ENCODE data around the gene FAM83D.
"Not testable (repeated sequence)": the region's sequence is repeated elsewhere in the genome, so short reads cannot be mapped to it uniquely, and the experiment has no call there.

FAM83D gene

DNA sequence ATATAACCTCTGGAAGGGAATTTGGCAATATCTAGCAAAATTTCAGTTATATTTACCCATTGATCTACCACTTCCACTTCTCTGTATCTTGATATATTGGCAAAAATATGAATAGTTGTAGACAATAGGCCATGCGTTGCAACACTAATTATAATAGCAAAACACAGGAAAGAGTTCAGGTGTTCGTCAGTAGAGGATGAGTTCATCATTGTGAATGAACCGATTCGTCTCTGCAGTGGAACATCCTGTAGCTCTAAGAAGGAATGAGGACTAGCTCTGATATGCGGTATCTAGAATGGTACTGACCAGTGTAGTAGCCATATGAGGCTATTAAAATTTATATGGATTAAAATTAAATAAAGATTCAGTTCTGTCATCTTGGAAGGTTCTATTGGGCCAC lies 8.3 kb downstream of the FAM83D start:
- no peak for DNase-seq

DNA sequence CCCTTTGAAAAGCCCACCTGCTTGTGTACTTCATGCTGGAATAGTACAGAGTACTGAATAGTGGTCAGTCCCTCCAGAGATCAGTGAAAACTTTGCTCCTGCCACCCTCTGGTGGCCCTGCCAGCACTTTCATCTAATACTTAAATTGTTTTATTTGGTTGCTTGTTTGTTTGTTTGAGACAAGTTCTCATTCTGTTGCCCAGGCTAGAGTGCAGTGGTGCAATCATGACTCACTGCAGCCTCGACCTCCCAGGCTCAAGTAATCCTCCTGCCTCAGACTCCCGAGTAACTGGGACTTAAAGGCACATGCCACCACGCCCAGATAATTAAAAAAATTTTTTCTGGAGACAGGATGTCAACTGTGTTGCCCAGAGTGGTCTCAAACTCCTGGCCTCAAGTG lies 9.1 kb downstream of the FAM83D start:
- DNase-seq, result peak; percentile 5 to 31 (median 14)

DNA sequence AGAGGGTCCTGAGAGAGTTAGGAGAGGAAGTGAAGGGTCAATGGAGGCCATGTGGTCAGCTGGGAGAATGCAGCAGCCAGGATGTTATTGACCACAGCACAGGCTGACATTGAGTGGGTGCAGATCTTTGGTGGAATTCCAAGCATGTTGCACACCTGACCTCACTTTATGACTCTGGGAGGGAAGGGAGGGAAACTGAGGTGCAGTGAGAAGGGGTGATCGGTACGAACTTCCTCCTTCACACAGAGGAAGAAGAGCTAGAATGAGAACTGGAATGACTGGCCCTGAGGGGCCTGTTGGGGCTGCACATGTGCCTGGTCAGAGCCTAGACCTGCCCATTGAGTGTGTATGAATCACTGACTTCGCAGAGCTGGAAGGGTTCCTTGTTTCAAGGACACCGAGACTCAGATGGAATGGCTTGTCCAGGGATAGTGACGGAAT lies 9.8 kb downstream of the FAM83D start:
- DNase-seq, result no peak

DNA sequence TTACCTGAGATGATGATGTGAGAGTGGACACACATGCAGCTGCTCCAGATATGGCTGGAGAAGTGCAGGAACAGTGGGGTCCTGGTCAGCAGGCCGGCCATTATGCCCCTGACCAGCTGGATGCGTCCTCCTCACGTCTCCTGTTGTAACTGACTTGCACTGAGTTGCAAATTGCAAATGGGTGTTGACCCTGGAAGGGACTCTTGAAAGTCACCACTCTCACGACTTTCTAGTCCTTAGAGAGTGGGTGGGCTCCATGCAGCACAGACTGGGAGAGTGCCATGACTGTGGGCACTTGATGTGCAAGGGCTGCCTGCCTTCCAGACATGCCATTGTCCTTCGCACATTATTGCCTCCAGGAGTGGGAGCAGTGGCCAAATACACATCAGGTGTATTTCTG lies 10.8 kb downstream of the FAM83D start:
- DNase-seq, result no peak

DNA sequence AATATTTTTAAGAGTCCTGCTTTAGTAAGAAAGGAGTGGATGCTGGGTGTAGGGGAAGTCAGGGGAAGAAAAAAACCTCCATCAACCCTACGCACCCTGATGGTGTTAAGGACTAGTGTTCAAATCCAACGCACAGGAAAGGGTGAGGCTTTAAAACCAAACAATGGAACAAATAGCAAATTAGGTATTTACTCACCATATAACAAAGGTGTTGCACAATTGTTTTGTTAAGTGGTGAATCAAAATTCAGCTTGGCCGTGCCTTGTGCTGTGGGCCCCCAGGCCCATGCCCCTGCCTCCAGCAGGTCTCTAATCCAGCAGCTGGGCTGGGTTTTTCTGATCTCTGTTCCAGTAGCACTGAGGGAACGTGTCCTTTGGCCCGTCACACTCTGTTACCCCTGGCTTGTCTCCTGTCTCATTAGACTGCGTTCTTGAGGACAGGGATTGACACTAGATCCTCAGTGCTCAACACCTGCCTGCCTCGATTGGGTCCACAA lies 11.8 kb downstream of the FAM83D start:
- no peak for DNase-seq

DNA sequence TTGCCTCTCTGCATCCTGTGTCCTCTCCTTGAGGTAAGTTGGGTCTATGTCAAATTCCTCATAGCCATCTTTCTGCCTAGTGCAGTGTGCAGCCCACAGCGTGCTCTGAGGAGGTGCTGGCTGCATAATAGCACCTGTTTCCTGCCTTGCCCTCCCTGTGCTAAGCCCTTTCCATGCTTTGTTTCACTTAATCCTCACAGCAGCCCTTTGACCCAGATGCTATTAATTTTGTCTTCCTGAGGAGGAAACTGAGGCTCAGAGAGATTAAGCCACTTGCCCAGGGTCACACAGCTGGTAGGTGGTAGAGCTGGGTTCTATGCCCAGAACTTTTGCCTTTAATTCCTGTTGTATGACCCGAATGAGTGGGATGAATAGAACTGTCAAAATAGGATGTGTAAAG lies 13.5 kb downstream of the FAM83D start:
- DNase-seq, result no peak

DNA sequence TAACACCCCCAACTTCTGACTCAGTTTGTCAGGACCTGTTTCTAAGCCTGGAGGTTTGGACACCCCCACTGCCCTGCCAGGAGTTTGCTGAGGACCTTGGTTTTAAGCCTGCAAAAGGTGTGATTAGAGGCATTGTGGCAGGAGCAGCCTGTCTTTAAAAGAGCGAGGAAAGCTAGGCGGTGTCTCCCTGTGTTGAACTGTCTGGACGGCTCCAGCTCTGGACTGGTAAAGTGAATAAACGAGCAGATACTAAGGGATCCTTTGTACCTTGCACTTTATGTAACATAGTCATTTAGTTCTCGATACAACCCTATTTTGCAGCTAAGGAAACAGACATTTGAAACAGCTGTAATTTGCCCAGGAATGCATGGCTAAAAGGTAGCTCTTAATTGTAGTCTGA lies 14.4 kb downstream of the FAM83D start:
- DNase-seq, result no peak

DNA sequence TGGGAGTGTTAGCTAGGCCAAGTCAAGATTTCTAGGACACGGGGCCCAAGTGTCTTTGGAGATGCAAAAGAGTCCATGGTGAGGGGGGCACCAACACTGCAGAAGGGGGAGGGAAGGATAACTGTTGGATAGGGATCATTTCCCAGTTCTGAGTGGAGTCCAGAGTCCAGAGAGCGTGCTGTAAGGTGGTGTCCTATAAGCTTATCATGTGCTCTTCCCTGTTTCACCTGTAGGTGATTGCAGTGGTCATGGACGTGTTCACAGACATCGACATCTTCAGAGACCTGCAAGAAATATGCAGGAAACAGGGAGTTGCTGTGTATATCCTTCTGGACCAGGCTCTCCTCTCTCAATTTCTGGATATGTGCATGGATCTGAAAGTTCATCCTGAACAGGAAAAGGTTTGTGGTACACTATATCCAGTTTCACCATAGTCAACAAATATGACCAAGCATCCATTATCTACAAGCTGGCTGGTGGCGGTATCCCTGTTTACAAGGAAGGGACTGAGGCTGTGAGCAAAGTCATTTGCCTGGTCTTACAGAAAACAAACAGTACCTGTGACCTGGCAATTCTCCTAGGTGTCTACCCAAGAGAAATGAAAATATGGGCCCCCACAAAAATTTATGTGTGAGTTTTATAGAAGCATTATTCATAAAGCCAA lies 15.6 kb downstream of the FAM83D start:
- no peak for DNase-seq

DNA sequence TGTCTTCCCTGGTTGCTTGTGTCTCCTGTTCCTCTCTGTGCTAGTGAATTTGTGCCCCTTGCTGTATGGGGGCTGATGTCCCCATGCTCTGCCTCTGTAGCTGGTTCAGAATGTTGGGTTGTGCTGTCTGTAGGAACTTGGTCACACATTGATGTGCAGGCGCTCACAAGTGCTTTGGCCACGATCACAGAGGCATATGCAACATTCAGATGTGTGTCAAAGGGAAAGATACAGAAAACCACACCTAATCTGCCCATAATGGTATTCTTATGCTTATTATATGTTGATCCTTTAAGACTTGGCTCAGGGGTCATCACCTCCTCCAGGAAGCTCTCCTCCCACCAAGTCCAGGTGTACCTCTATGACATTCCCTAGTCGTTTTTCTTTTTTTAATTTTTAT lies 18.8 kb downstream of the FAM83D start:
- no peak for DNase-seq

DNA sequence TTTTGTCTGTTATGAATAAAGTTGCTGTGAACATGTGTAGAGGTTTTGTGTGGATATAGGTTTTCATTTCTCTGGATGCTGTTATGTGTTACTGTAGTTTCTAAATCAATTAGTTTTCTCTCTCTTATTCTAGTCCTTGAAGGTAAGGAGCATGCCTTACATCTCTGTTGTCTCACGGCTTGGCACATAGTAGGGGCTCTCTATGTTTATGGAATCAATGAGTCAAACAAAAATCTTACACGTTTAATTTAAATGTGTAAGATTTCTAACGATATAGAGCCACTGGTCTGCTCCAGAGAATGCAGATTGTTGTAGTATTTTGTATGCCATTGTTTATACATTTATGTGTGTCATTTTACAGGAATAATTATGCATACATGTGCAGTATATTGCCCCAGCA lies 20.6 kb downstream of the FAM83D start:
- no peak for DNase-seq

DNA sequence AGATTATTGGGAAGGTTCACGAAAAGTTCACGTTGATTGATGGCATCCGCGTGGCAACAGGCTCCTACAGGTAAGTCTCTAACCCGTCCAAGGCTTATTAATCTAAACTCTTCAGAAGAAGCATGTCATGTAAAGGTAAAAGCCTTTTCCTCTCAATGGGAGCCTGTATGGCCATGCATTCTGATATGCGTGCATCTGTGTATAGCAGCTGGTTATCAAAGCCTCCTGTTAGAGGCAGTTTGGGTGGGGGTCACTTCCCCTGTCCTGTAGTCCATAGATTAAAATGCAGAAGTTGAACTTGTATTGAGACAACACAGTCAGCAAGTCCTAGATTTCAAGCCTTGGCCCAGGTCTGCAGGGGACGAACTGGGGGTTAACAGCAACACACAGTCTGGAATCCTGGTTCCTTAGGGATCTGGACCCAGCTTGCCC lies 21.7 kb downstream of the FAM83D start:
- no peak for DNase-seq

DNA sequence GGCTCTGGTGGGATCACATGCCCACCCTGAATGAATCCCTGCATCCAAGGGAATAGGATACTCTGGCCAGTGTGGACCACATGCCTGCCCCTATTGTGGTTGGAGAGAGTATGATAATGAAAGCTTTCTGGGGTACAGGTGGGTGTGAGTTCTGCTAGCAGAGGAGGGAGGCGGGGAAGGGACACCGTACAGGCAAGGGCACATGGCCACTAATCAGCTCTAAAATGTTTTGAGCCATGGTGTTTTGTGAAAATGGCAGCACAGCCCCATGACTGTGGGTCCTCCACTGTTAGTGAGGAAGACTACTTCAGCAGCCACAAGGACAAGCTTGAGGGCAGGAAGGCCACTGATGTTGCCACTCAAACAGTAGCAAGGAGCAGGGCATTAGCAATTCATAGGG lies 24.0 kb downstream of the FAM83D start:
- DNase-seq, result no peak

DNA sequence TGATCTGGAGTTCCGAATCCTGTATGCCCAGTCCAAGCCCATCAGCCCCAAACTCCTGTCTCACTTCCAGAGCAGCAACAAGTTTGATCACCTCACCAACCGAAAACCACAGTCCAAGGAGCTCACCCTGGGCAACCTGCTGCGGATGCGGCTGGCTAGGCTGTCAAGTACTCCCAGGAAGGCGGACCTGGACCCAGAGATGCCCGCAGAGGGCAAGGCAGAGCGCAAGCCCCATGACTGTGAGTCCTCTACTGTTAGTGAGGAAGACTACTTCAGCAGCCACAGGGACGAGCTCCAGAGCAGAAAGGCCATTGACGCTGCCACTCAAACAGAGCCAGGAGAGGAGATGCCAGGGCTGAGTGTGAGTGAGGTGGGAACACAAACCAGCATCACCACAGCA lies 25.4 kb downstream of the FAM83D start:
- DNase-seq, result no peak

DNA sequence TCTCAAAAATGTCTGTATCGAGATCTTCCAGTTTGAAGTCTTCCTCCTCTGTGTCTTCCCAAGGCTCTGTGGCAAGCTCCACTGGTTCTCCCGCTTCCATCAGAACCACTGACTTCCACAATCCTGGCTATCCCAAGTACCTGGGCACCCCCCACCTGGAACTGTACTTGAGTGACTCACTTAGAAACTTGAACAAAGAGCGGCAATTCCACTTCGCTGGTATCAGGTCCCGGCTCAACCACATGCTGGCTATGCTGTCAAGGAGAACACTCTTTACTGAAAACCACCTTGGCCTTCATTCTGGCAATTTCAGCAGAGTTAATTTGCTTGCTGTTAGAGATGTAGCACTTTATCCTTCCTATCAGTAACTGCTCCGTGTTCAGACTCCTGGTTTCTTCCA lies 25.9 kb downstream of the FAM83D start:
- DNase-seq, result no peak

DNA sequence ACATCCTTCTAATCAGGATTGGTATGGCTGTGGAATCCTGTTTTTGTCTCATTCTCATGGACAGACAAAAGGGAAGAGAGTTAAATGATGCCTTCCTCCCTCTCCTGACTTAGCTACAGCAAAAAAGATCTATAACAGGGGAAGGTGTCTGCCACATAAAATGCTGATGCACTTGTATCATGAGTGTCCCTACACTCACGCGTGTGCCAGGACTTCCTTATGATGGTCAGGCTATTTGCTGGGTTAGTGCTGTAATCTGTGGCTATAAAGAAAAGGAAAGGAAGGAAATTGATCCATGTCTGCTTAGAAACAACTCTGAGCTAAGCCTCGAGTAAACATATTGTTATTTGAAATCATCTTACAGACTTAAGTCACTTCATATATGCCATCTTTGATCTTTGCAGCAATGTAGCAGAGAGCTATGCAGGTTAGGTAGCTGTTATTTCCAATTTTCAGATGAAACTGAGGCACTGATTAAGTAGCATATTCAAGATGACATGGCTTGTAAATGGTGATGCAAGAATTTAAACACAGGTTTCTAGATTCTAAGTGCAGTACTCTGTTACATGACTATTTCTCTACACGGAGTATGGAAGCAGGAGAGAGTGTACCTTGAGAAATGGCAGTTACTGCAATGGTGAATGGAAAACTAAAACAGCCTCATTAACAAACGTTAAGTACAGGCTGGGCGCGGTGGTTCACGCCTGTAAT lies 27.6 kb downstream of the FAM83D start:
- DNase-seq, result no peak

DNA sequence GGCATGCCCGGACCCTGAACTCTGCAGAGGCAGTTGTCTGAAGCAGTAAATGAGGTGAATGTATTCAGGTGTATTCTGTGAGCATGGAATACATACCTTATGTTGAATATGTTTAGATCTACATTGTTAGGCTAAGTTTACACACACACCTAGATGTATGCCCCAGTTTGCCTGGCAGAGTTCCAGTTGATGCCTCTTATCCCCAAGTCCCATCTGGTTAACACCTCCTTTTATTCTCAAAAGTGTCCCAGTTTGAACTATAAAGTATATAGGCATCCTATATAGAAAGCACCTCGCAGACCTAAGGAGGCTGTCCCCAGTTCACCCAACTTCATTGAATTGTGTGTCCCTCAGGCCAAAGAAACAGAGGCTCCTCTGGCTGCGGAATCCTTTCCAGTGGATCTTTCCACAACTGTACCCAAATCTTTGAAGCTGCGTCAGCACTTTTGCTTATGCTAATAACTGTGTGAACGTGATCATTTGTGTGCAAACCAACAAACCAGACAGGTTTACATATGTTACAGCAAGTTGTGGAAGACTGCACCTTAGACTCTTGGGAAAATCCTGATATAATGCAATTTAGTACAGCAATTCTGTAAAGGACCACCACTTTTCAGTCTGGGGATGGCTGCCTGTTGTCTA lies 31.1 kb downstream of the FAM83D start:
- no peak for DNase-seq

DNA sequence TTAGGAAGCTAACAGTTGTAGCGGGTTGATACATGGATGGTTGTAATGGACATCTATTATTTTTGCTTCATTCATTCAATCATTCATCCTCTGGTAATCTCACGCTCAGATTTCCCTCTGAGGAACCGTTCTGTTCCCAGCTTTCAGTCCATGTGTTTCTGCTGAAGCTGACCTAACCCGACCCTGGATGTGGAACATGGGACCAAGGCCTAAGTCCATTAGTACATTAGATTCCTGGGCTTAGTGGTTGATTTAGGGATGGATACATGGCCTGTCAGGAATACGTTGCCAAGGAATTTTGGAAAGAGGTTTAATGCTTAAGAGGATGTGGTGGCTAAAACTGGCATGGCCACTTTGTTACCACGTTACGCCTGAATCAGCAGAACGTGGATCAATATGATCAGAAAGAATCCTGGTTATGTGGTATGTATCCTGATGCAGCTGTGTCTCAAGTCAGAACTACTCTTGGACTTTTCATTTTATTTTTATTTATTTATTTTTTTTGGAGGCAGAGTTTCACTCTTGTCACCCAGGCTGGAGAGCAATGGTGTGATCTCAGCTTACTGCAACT lies 31.8 kb downstream of the FAM83D start:
- no peak for DNase-seq

DNA sequence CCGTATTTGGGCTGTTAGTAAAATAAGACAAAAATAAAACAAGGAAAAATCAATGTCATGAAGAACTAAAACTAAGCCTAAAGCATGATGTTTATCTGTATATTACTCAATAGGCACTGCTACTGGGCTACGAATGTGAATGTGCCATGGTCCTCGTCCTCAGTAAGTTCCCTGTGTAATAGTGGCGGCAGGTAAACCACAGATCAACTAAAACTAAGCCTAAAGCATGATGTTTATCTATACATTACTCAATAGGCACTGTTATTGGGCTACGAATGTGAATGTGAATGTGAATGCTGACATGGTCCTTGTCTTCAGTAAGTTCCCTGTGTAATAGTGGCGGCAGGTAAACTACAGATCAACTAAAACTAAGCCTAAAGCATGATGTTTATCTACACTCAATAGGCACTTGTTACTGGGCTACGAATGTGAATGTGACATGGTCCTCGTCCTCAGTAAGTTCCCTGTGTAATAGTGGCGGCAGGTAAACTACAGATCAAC lies 34.0 kb downstream of the FAM83D start:
- DNase-seq, result not testable (repeated sequence)

DNA sequence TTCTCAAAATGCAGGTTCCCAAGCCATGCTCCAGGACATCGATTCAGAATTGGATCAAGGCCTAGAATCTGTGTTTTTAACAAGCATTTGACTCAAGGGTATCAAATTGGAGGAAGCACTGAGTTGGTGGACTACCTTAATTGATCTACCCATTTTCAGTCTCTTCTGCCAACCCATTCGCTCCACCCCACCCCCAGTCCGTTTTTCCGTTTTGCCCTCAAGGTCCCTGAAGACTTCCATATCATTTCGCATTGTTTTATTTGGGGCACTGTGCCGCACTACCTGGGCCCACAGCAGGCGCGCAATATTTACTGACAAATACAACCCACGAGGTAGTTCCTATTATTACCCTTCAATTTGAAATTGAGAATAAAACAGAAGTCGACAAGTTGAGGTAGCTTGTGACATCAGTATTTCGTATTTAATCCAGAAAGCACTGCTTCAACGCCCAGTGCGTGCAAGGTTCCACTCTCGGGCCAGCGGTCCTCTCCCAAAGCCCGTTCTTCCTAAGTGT lies 35.4 kb downstream of the FAM83D start:
- no peak for DNase-seq

DNA sequence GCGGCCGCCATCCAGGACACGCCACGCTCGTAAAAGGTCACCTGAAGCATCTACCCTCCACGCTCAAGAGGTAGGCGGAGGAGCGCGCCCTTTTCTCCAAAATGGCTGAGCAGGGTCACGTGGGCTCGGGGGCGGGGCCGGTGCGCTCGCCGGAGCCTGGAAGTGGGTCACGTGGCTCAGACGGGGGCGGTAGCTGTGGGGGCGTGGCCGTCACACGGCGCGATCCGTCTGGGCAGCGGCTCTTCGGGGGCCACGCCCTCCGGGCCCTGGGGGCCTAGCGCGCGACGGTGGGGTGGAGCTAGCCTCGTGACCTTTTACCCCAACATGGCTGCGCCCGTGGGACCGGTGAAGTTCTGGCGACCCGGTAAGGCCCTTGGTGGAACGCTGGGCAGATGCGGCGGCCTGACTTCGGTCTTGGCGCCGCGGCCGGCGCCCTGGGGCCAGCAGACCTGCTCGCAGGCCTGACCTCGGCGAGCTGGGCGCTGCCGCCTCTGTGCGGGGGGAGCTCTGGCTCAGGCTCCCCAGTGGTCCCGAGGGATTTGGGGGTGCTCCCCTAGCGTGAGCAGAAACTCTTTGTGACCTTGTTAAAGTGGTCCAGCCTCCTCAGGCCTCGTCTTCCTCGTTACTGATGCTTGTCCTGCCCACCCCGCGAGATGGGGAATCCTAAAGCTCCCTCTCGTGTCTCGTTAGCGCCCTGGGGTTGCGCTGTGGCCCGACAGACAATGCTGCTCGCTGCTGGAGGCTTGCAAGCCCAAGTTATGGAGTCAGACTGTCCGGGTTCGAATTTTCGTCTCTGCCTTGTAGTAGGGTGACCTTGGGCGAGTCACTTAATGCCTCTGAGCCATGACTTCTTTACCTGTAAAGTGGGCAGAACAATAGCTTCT lies 36.1 kb downstream of the FAM83D start, which contains the start of gene DHX35:
DHX35 (plus strand) TSS at position 301 of the 884 bp plus-strand sequence; CDS start at position 325, 24 bp downstream.
- DNase-seq, result peak; percentile 98 to 100 (median 99)

DNA sequence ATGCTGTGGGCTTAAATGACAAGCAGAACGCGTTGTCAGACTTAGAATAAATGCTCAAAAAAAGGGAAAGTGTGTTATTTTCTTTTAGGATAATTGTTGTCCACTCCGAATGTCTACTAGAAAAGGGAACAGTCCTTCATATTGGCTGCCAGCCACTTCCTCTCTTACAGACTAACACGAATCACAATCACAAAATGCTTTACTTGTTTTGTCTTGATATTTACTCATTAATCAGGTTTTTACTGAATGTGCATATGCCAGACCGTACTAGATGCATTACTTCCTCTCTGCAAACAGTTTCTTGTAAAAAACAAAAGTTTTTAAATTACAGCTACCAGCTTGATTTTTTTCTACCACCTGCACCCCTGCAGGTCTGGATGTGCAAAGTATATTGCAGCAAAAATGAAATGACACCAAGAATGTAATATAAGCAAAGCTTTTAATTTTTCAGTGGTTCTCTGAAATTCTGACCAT lies 36.7 kb downstream of the FAM83D start:
- DNase-seq, result peak; percentile 29 to 63 (median 45)

DNA sequence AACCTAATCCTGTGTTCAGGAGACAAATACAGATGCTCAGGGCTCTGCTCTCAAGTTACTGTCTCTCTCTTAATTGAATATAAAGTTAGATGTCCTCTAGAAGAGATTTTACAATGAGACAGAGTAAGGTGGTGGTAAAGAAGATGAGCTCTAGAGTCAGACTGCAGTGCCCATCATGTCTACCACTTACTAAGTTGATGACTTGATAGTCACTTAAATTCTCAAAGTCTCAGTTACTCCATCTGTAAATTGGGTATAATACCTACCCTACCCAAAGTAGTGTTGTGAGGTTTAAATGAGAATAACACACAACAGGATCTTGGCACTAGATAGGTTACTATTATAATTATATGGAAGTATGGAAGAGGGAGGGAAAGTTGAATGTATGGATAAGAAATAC lies 37.5 kb downstream of the FAM83D start:
- no peak for DNase-seq

All from suppressor macrophage (primary cell).